T-cell (primary cell): ENCODE data around the gene TADA1. TPM values are rescaled to one million over a fixed set of nuclear protein-coding genes. Genes with fewer than 3 reads are reported as not detected.

Experiments used
- ATAC-seq, 4 experiments: fragments of 200-7000 bp in 3 of 4; fragments of 150-1000 bp in 1 of 4; cut with Tn5 transposase; replicated peaks in 1 of 4; 1 replicate in 3 of 4; 2 replicates in 1 of 4; pipeline ENCODE4 v1.10.0; 2021; ENCODE audit warnings: moderate library complexity in 3 of 4, mild to moderate bottlenecking in 2 of 4, moderate number of reproducible peaks in 1 of 4
- CTCF ChIA-PET, 2 donors: fragments of 300-600 bp; sonication (Branson Sonifier 250); formaldehyde crosslinking; loops; one replicate each; lab custom pipeline; 2022; ENCODE audit warnings: antibody characterized with exemption in 2 of 2; lab: Charles Lee
- POLR2A ChIA-PET, 2 donors: fragments of 300-600 bp; sonication (Branson Sonifier 250); formaldehyde crosslinking; loops; one replicate each; lab custom pipeline; 2022; ENCODE audit warnings: antibody characterized with exemption in 2 of 2; lab: Charles Lee
- DNase-seq, 35 experiments: peaks; one replicate each; pipeline versions ENCODE4 v3.0.0 to v3.0.0-alpha.2; 2013 to 2023
- H3K27ac ChIP-seq: one replicate; pipeline ENCODE4 v1.5.1; 2013; ENCODE audit warnings: low read length
- H3K27me3 ChIP-seq, 2 experiments: replicated peaks in 1 of 2; 1 replicate in 1 of 2; 2 replicates in 1 of 2; pipeline versions ENCODE4 v1.6.1 to v1.7.0; 2013; ENCODE audit warnings: low read length in 1 of 2, mixed read lengths in 1 of 2; ENCODE audit not compliant: control insufficient read depth in 2 of 2, insufficient read depth in 2 of 2; ENCODE audit errors: extremely low read depth in 1 of 2
- H3K36me3 ChIP-seq, 2 donors: 1 replicate in 1 of 2; 2 replicates in 1 of 2; pipeline versions ENCODE4 v1.6.1 to v1.7.0; 2013; ENCODE audit warnings: low read length in 1 of 2; ENCODE audit not compliant: control insufficient read depth in 2 of 2, insufficient read depth in 1 of 2; ENCODE audit errors: extremely low read depth in 1 of 2
- H3K4me1 ChIP-seq, 2 experiments: 1 replicate in 1 of 2; 2 replicates in 1 of 2; pipeline versions ENCODE4 v1.6.1 to v1.7.0; 2013; ENCODE audit warnings: low read length in 2 of 2, mixed read lengths in 1 of 2; ENCODE audit not compliant: insufficient read depth in 2 of 2, control insufficient read depth in 1 of 2; ENCODE audit errors: extremely low read depth in 1 of 2
- H3K4me3 ChIP-seq, 2 donors: 1 replicate in 1 of 2; 2 replicates in 1 of 2; pipeline versions ENCODE4 v1.5.1 to v1.7.0; 2013; ENCODE audit warnings: mild to moderate bottlenecking in 2 of 2, low read length in 1 of 2, moderate library complexity in 1 of 2; ENCODE audit not compliant: control insufficient read depth in 1 of 2; ENCODE audit errors: extremely low read depth in 1 of 2
- H3K9me3 ChIP-seq: 2 replicates; pipeline ENCODE4 v1.7.0; 2013
- H3K27ac Mint-ChIP-seq, 2 donors: one replicate each; pipeline ENCODE4 v1.8.0; 2020 to 2021; ENCODE audit warnings: mild to moderate bottlenecking in 2 of 2, mixed read lengths in 2 of 2
- H3K27me3 Mint-ChIP-seq, 2 donors: one replicate each; pipeline ENCODE4 v1.8.0; 2021 to 2022; ENCODE audit warnings: mixed read lengths in 2 of 2
- H3K36me3 Mint-ChIP-seq: one replicate; pipeline ENCODE4 v1.8.0; 2021; ENCODE audit warnings: mixed read lengths
- H3K4me1 Mint-ChIP-seq, 3 donors: one replicate each; pipeline ENCODE4 v1.8.0; 2020 to 2022; ENCODE audit warnings: mixed read lengths in 3 of 3, mild to moderate bottlenecking in 1 of 3
- H3K4me3 Mint-ChIP-seq, 3 donors: one replicate each; pipeline ENCODE4 v1.8.0; 2020 to 2022; ENCODE audit warnings: mild to moderate bottlenecking in 3 of 3, mixed read lengths in 3 of 3, moderate library complexity in 3 of 3
- H3K9me3 Mint-ChIP-seq, 3 donors: one replicate each; pipeline ENCODE4 v1.8.0; 2020 to 2022; ENCODE audit warnings: mixed read lengths in 3 of 3
- WGBS: methylation state at CpG from one replicate; pipeline ENCODE4 v1.1.5; 2013; ENCODE audit warnings: missing lambda C conversion rate; ENCODE audit not compliant: insufficient coverage; 5-methylcytosine and 5-hydroxymethylcytosine counted together
- total RNA-seq, 35 experiments: library from RNA in 6 of 35; stranded (reverse) in 6 of 35; fragments of 120-200 nt in 1 of 35; gene quantifications; one replicate each; pipeline versions ENCODE4 v1.2.1 to v1.2.4 and lab custom pipeline; 2013 to 2026

The TADA1 gene
- total RNA-seq, 5 donors from 2014 or later (not counting 1 experiment from before 2014, with no cell fraction given), result 11.1 to 14.6 (median 12.8) TPM

DNA sequence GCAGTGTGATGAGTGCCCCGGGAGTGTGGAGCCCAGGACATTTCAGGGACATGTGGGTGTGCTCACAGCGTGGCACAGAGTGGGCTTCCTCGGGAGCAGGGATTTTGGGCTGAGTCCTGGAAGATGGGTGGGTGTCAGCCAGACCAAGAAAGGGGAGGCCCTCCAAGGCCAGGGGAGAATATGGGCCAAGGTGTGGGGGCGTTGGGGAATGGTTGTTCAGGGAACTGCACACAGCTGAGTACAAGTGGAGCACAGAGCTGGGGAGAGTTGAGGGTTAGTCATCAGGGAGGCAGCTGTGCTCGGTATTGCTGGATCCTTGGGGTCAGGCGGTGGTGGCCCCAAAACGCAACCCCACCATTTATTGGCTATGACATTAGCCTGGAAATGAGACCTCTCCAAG, 31.3 kb downstream of the TADA1 start:
- H3K27ac ChIP-seq, result no peak overlapping the region
- CTCF ChIA-PET, result no interaction called here
- no peak overlapping the region for H3K4me3 ChIP-seq
- H3K9me3 ChIP-seq, result no peaks in the 10 kb centered on the region
- Mint-ChIP-seq H3K4me1 (peaks cover 62 to 72% (median 64%) of the 10 kb centered on the region in 3 donors), H3K27me3 (no peaks in the 10 kb centered on the region), H3K36me3 (peaks cover 68% of the 10 kb centered on the region), H3K9me3 (no peaks in the 10 kb centered on the region), H3K4me3 (no peak overlapping the region), H3K27ac (peak overlapping the region; percentile 65 to 77)
- H3K27me3 ChIP-seq, result no peaks in the 10 kb centered on the region
- POLR2A ChIA-PET, result interaction anchor here in 1 of 2 donors (0.6 kb wide), 1 partner anchor 12 kb away, joined by 3 read pairs; no protein-coding TSS in a partner anchor
- peaks cover 5 to 28% of the 10 kb centered on the region in 2 experiments for H3K4me1 ChIP-seq
- H3K36me3 ChIP-seq, result peaks cover 9 to 89% of the 10 kb centered on the region in 2 donors
- no peak for ATAC-seq
- WGBS, result 91% methylated on average over 4 of the region's 7 CpGs
- no peak for DNase-seq

DNA sequence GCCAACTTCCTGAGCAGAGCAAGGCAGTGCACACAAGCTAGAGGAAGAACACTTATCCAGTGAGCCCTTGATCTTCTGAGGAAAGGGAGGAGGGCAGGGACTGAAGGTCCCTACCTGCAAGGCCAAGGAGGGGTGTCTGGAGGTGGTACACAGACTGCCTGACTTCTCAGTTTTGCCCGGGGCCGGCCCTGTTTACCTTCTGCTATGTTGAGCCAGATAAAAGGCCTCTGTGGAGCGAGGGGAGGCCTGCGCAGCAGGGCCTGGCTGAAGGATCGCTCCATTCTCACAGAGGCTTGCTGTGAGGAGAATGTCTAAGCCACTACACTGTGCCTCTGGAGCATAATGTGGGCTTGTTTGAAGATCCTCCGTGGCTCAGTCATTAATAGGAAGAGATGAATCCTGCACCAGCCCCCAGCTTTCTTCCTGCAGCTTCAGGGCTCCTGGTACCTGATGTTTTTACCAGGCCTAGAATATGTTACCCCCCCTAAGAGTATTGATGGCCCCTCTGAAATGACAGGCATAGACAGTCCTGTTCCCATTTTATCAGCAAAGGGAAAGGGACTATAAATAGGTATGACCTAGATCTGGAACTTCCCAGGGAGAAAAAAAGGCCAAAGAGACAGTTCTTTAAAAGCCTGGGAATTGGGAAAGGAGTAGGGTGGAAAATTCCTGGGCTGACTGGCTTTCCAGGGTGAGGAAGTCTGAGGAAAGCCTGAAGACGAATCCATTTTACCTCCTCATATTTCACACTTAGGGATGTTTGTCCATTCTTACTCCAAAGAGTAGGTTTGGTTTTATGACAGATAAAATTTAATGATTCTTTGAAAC, 32.1 kb downstream of the TADA1 start:
- WGBS, result 100% methylated on average over 1 of the region's 7 CpGs
- ChIA-PET CTCF (no interaction called here), POLR2A (no interaction called here)
- Mint-ChIP-seq H3K9me3 (no peaks in the 10 kb centered on the region), H3K27ac (peak overlapping the region; percentile 65 to 77), H3K36me3 (peaks cover 63% of the 10 kb centered on the region), H3K27me3 (no peaks in the 10 kb centered on the region), H3K4me3 (no peak overlapping the region), H3K4me1 (peaks cover 63 to 73% (median 65%) of the 10 kb centered on the region in 3 donors)
- no peaks in the 10 kb centered on the region for H3K9me3 ChIP-seq
- peaks cover 5 to 29% of the 10 kb centered on the region in 2 experiments for H3K4me1 ChIP-seq
- no peak overlapping the region for H3K27ac ChIP-seq
- DNase-seq, result no peak
- H3K36me3 ChIP-seq, result peaks cover 4 to 81% of the 10 kb centered on the region in 2 donors
- no peak overlapping the region for H3K4me3 ChIP-seq
- H3K27me3 ChIP-seq, result no peaks in the 10 kb centered on the region
- no peak for ATAC-seq

DNA sequence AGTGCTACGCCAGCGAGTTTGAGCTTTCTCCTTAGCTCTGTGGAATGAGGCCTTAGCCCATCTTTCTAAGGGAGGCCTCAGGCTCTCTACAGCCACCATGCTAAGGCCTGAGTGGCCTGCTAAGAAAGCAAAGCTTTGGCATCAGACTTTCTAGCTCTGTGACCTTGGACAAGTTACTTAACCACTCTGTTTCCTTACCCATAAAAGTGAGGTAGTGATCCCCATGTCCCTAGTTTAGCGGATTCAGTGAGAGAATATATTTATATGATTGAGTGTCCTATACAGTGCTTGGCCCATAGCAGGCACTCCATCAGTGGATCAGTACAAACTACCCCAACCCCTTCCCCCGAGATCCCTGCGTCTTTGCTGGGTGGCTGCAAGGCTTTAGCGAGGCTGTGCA, 32.7 kb downstream of the TADA1 start:
- Histone ChIP-seq H3K4me3 (no peak overlapping the region), H3K36me3 (peaks cover 0 to 74% of the 10 kb centered on the region in 2 donors), H3K9me3 (no peaks in the 10 kb centered on the region), H3K4me1 (peaks cover 9 to 36% of the 10 kb centered on the region in 2 experiments), H3K27me3 (no peaks in the 10 kb centered on the region), H3K27ac (no peak overlapping the region)
- Mint-ChIP-seq H3K27ac (peak overlapping the region in 1 of 2 donors; percentile 52), H3K9me3 (no peaks in the 10 kb centered on the region), H3K36me3 (peaks cover 57% of the 10 kb centered on the region), H3K27me3 (no peaks in the 10 kb centered on the region), H3K4me1 (peaks cover 69 to 79% (median 72%) of the 10 kb centered on the region in 3 donors), H3K4me3 (no peak overlapping the region)
- 100% methylated on average over 2 of the region's 6 CpGs for WGBS
- ATAC-seq, result no peak
- CTCF ChIA-PET, result no interaction called here
- DNase-seq, result no peak
- POLR2A ChIA-PET, result no interaction called here

DNA sequence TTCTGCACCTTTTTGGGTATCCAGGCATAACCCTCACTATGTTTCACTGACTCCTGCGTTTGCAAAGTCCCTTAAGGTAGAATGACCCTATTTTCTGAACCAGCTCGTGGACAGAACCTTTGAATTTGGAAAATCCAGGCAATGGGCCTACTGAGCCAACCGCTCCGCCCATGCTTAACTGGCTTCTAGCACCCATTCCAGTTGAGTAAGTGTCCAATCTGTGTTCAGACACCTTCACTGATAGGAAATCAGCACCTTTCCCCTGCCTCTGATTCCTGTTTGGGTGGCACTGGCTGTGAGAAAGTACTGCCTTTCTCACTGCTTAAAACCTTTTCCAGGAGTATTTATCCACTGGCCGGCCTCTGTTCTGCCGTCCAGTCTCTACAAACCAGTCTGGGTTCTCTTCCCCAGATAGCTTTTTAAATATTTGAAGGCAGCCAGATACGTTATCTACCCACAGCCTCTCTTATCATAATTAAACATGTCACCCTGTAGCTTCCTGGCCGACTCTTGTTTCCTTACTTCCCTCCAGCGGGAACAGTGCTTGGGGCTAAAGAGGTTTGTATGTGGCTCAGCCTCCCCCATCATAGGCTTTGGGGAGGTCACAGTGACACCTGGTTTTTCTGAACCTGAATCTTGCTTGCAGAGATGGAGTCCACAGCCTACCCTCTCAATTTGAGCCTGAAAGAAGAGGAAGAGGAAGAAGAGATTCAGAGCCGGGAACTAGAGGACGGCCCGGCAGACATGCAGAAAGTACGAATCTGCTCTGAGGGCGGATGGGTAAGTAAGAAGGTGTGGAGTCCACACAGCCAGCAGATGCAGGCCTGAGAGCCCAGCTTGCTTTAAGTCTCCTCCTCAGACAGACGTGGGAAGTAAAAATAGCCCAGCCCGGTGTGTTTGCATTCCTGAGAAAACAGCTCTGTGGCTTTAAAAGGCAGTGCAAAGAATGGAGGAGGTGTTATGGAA, 35.5 kb downstream of the TADA1 start:
- peak overlapping the region; percentile 82 to 87 for H3K27ac Mint-ChIP-seq
- DNase-seq (peak in 1 of 35 experiments; percentile 3), ATAC-seq (no peak)
- Histone ChIP-seq H3K9me3 (no peaks in the 10 kb centered on the region), H3K27me3 (no peaks in the 10 kb centered on the region), H3K4me1 (peaks cover 10 to 39% of the 10 kb centered on the region in 2 experiments), H3K36me3 (peaks cover 0 to 47% of the 10 kb centered on the region in 2 donors), H3K27ac (peak overlapping the region; percentile 52), H3K4me3 (peak overlapping the region; percentile 49 to 61)
- no peaks in the 10 kb centered on the region for H3K9me3 Mint-ChIP-seq
- WGBS, result 74% methylated on average over 12 of the region's 16 CpGs
- peak overlapping the region; percentile 83 to 86 (median 86) for H3K4me3 Mint-ChIP-seq
- POLR2A ChIA-PET, result interaction anchor here in 1 of 2 donors (0.6 kb wide), 1 partner anchor 967 kb away, joined by 5 read pairs; no protein-coding TSS in a partner anchor
- H3K27me3 Mint-ChIP-seq, result no peaks in the 10 kb centered on the region
- CTCF ChIA-PET, result no interaction called here
- peaks cover 54 to 64% (median 56%) of the 10 kb centered on the region in 3 donors for H3K4me1 Mint-ChIP-seq
- peaks cover 31% of the 10 kb centered on the region for H3K36me3 Mint-ChIP-seq

DNA sequence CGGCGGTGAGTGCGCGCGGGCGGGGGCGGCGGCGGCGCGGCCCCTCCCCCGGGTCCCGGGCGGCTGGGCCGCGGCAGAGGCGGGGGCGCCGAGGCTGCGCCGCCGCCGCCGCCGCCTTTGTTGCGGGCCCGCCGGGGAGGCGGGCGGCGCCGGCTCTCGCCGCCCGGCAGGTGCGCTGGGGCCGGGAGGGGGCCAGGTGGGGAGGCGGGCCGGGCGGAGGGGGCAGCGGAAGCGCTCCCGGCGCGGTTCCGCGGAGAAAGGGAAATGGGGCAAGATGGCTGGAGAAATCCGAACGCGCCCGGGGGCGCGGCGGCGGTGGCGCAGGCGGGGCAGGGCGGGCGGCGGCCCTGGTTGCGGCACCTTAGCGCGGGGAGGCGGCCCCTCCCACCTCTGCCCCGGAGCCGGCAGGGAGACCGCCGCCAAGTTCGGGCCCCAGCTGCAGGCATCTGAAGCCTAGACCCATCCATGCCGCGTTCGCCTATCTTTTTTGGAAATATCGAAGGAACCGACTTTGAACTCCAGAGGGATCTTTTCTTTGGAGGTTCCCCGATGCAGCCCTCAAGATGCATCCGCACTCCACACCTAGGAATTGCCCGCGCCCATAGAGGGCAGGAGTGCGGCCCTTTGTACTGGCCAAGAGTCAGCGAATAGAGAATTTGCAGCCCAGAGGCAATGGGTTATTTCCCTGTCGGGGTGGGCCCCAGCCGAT, 36.3 kb downstream of the TADA1 start:
- H3K9me3 Mint-ChIP-seq, result no peaks in the 10 kb centered on the region
- ATAC-seq (peak; percentile 57 to 65 (median 60)), DNase-seq (peak; percentile 17 to 75 (median 46))
- peak overlapping the region; percentile 82 to 87 for H3K27ac Mint-ChIP-seq
- H3K9me3 ChIP-seq, result no peaks in the 10 kb centered on the region
- H3K36me3 Mint-ChIP-seq, result peaks cover 30% of the 10 kb centered on the region
- H3K4me1 Mint-ChIP-seq, result peaks cover 52 to 58% (median 55%) of the 10 kb centered on the region in 3 donors
- H3K4me3 ChIP-seq, result peak overlapping the region; percentile 61 to 76
- no peaks in the 10 kb centered on the region for H3K27me3 ChIP-seq
- H3K27ac ChIP-seq, result peak overlapping the region; percentile 52
- no peaks in the 10 kb centered on the region for H3K27me3 Mint-ChIP-seq
- H3K4me1 ChIP-seq, result peaks cover 10 to 39% of the 10 kb centered on the region in 2 experiments
- 2% methylated on average over 63 of the region's 82 CpGs for WGBS
- H3K4me3 Mint-ChIP-seq, result peak overlapping the region; percentile 83 to 86 (median 86)
- CTCF ChIA-PET, result interaction anchor here in 1 of 2 donors (0.5 to 1.9 kb wide), 3 partner anchors 36 to 381 kb away, joined by 3 to 7 read pairs (median 4); partner anchors contain the start of genes POU2F1 and TADA1
- POLR2A ChIA-PET, result interaction anchor here in 1 of 2 donors (0.6 kb wide), 1 partner anchor 966 kb away, joined by 5 read pairs; no protein-coding TSS in a partner anchor
- H3K36me3 ChIP-seq, result peaks cover 0 to 41% of the 10 kb centered on the region in 2 donors
